Activated CD8-positive, alpha-beta memory T cell treated with anti-CD3 and anti-CD28 coated beads, Interleukin-2, amount 50 U/mL, for 48 hours (primary cell): Measurements from ENCODE around the gene SLC18B1.
"Not testable (repeated sequence)": the region's sequence is repeated elsewhere in the genome, so short reads cannot be mapped to it uniquely, and the experiment has no call there.

Experiments
- DNase-seq: peaks from one replicate; pipeline ENCODE4 v3.0.0-alpha.2; 2020

The SLC18B1 gene

GRCh38 chr6:132798869-132799538, 567 bp upstream of the SLC18B1 start:
- DNase-seq = peak; percentile 70

GRCh38 chr6:132795461-132795860, 3.0 kb downstream of the SLC18B1 start:
- DNase-seq = no peak

- DNase-seq = no peak
These were observed 5.9 kb downstream of the SLC18B1 start for GRCh38 chr6:132792510-132792909.

- DNase-seq = no peak
These were observed 8.0 kb downstream of the SLC18B1 start for GRCh38 chr6:132790450-132790849.

GRCh38 chr6:132789396-132789776, 9.1 kb downstream of the SLC18B1 start:
- no peak for DNase-seq

GRCh38 chr6:132788658-132789395, 9.6 kb downstream of the SLC18B1 start:
- no peak for DNase-seq

GRCh38 chr6:132785936-132786335, 12.5 kb downstream of the SLC18B1 start:
- no peak for DNase-seq

GRCh38 chr6:132780770-132781371, 17.6 kb downstream of the SLC18B1 start:
- DNase-seq = no peak

- DNase-seq = not testable (repeated sequence)
These were observed 20.6 kb downstream of the SLC18B1 start for GRCh38 chr6:132777881-132778280.

GRCh38 chr6:132768051-132768517, 30.4 kb downstream of the SLC18B1 start:
- DNase-seq = peak; percentile 52

GRCh38 chr6:132765560-132765959, 32.9 kb downstream of the SLC18B1 start:
- no peak for DNase-seq

GRCh38 chr6:132764370-132764769, 34.1 kb downstream of the SLC18B1 start:
- no peak for DNase-seq

GRCh38 chr6:132763269-132763668, 35.2 kb downstream of the SLC18B1 start:
- peak; percentile 58 for DNase-seq

GRCh38 chr6:132760256-132760655, 38.2 kb downstream of the SLC18B1 start:
- no peak for DNase-seq

- no peak for DNase-seq
These were observed 39.7 kb downstream of the SLC18B1 start for GRCh38 chr6:132758689-132759088.

- DNase-seq = no peak
These were observed 46.2 kb downstream of the SLC18B1 start for GRCh38 chr6:132752255-132752654.

- no peak for DNase-seq
These were observed 46.6 kb downstream of the SLC18B1 start for GRCh38 chr6:132751828-132752227.

GRCh38 chr6:132751306-132751705, 47.1 kb downstream of the SLC18B1 start:
- DNase-seq = no peak

- no peak for DNase-seq
These were observed 47.8 kb downstream of the SLC18B1 start for GRCh38 chr6:132750455-132751248.

GRCh38 chr6:132749111-132749510, 49.3 kb downstream of the SLC18B1 start:
- DNase-seq = no peak

- DNase-seq = no peak
These were observed 50.0 kb downstream of the SLC18B1 start for GRCh38 chr6:132748446-132748845.

- DNase-seq = no peak
These were observed 52.4 kb downstream of the SLC18B1 start for GRCh38 chr6:132746048-132746447.

GRCh38 chr6:132742495-132742894, 55.9 kb downstream of the SLC18B1 start:
- DNase-seq = no peak
